H9 (cell line): ENCODE data around the gene CRAMP1. TPM values are rescaled to one million over a fixed set of nuclear protein-coding genes. Genes with fewer than 3 reads are reported as not detected.

Experiments
- DNase-seq: peaks from one replicate; pipeline ENCODE4 v3.0.0-alpha.2; 2017
- H2AFZ ChIP-seq: one replicate; pipeline ENCODE4 v1.6.1; 2013; ENCODE audit warnings: mild to moderate bottlenecking, low read length, control low read depth, moderate library complexity
- H2AK5ac ChIP-seq: 2 replicates; pipeline ENCODE4 v1.6.1; 2013; ENCODE audit warnings: low read length, control low read depth, mixed read lengths; ENCODE audit not compliant: insufficient read length
- H2BK120ac ChIP-seq: one replicate; pipeline ENCODE4 v1.6.1; 2013; ENCODE audit warnings: low read depth, mild to moderate bottlenecking, low read length, control low read depth, inconsistent platforms; ENCODE audit not compliant: poor library complexity, severe bottlenecking
- H2BK12ac ChIP-seq: 2 replicates; pipeline ENCODE4 v1.6.1; 2013; ENCODE audit warnings: low read length, control low read depth, mixed read lengths, low read depth; ENCODE audit not compliant: insufficient read length
- H2BK15ac ChIP-seq: 2 replicates; pipeline ENCODE4 v1.6.1; 2013; ENCODE audit warnings: low read depth, low read length, control low read depth
- H2BK20ac ChIP-seq: one replicate; pipeline ENCODE4 v1.6.1; 2013; ENCODE audit warnings: low read depth, mild to moderate bottlenecking, low read length, control low read depth, inconsistent platforms; ENCODE audit not compliant: poor library complexity, severe bottlenecking
- H2BK5ac ChIP-seq: 2 replicates; pipeline ENCODE4 v1.6.1; 2013; ENCODE audit warnings: low read length, control low read depth, mixed read lengths; ENCODE audit not compliant: insufficient read length
- H3K14ac ChIP-seq: 2 replicates; pipeline ENCODE4 v1.6.1; 2013; ENCODE audit warnings: low read length, control low read depth; ENCODE audit not compliant: insufficient read depth
- H3K18ac ChIP-seq: 2 replicates; pipeline ENCODE4 v1.6.1; 2013; ENCODE audit warnings: low read depth, mild to moderate bottlenecking, mixed read lengths, low read length, control low read depth; ENCODE audit not compliant: insufficient read length
- H3K23ac ChIP-seq: 2 replicates; pipeline ENCODE4 v1.6.1; 2013; ENCODE audit warnings: low read length, control low read depth, mixed read lengths, low read depth; ENCODE audit not compliant: insufficient read length
- H3K23me2 ChIP-seq: 2 replicates; pipeline ENCODE4 v1.6.1; 2013; ENCODE audit warnings: low read depth, mild to moderate bottlenecking, mixed read lengths, low read length, control low read depth; ENCODE audit not compliant: insufficient read length, poor library complexity, severe bottlenecking
- H3K27ac ChIP-seq: 2 replicates; pipeline ENCODE4 v1.5.1; 2013; ENCODE audit warnings: low read length, control low read depth, mixed read lengths, low read depth; ENCODE audit not compliant: insufficient read length
- H3K27me3 ChIP-seq: 2 replicates; pipeline ENCODE4 v1.6.1; 2013; ENCODE audit warnings: low read length, control low read depth, inconsistent platforms; ENCODE audit not compliant: insufficient read depth
- H3K4ac ChIP-seq: 2 replicates; pipeline ENCODE4 v1.6.1; 2013; ENCODE audit warnings: low read depth, mild to moderate bottlenecking, control low read depth, inconsistent platforms, low read length, moderate library complexity
- H3K4me1 ChIP-seq: 2 replicates; pipeline ENCODE4 v1.6.1; 2013; ENCODE audit warnings: low read length, control low read depth, inconsistent platforms; ENCODE audit not compliant: insufficient read depth
- H3K4me2 ChIP-seq: 2 replicates; pipeline ENCODE4 v1.6.1; 2013; ENCODE audit warnings: low read length, control low read depth, mixed read lengths; ENCODE audit not compliant: insufficient read length, insufficient read depth
- H3K56ac ChIP-seq: 2 replicates; pipeline ENCODE4 v1.6.1; 2013; ENCODE audit warnings: low read depth, mild to moderate bottlenecking, mixed read lengths, low read length, control low read depth; ENCODE audit not compliant: insufficient read length
- H3K79me1 ChIP-seq: 2 replicates; pipeline ENCODE4 v1.6.1; 2013; ENCODE audit warnings: low read depth, mild to moderate bottlenecking, moderate library complexity, low read length, control low read depth, inconsistent platforms; ENCODE audit not compliant: insufficient read depth, poor library complexity, severe bottlenecking
- H3K79me2 ChIP-seq: 2 replicates; pipeline ENCODE4 v1.6.1; 2013; ENCODE audit warnings: low read length, control low read depth, inconsistent platforms; ENCODE audit not compliant: insufficient read depth
- H3K9ac ChIP-seq: 2 replicates; pipeline ENCODE4 v1.6.1; 2013; ENCODE audit warnings: low read length, control low read depth, mixed read lengths; ENCODE audit not compliant: insufficient read length; ENCODE audit errors: extremely low read depth
- H3K9me3 ChIP-seq: one replicate; pipeline ENCODE4 v1.6.1; 2013; ENCODE audit warnings: low read depth, low read length, inconsistent platforms; ENCODE audit not compliant: control insufficient read depth
- H3T11ph ChIP-seq: one replicate; pipeline ENCODE4 v1.6.1; 2013; ENCODE audit warnings: mild to moderate bottlenecking, low read length, control low read depth, inconsistent platforms
- H4K20me1 ChIP-seq: one replicate; pipeline ENCODE4 v1.6.1; 2013; ENCODE audit not compliant: control insufficient read depth, insufficient read length, insufficient read depth
- H4K5ac ChIP-seq: 2 replicates; pipeline ENCODE4 v1.6.1; 2013; ENCODE audit warnings: low read depth, mild to moderate bottlenecking, mixed read lengths, low read length, control low read depth; ENCODE audit not compliant: insufficient read length
- H4K8ac ChIP-seq: replicated peaks from 2 replicates; pipeline ENCODE4 v1.6.1; 2013; ENCODE audit warnings: low read length, control low read depth, mixed read lengths, low read depth; ENCODE audit not compliant: insufficient read length
- H4K91ac ChIP-seq: 2 replicates; pipeline ENCODE4 v1.6.1; 2013; ENCODE audit warnings: low read depth, mild to moderate bottlenecking, moderate library complexity, mixed read lengths, low read length, control low read depth; ENCODE audit not compliant: insufficient read length
- H3K27ac Mint-ChIP-seq, 3 experiments: 2 replicates in 2 of 3; 3 replicates in 1 of 3; pipeline ENCODE4 v1.8.0; 2020 to 2021; ENCODE audit warnings: mixed read lengths in 3 of 3, mild to moderate bottlenecking in 1 of 3, moderate library complexity in 1 of 3
- H3K27me3 Mint-ChIP-seq: 2 replicates; pipeline ENCODE4 v1.8.0; 2021; ENCODE audit warnings: low read depth, mild to moderate bottlenecking, moderate library complexity, mixed read lengths
- H3K36me3 Mint-ChIP-seq, 3 experiments: 2 replicates in 2 of 3; 3 replicates in 1 of 3; pipeline ENCODE4 v1.8.0; 2020 to 2021; ENCODE audit warnings: low read depth in 3 of 3, mixed read lengths in 3 of 3; ENCODE audit not compliant: insufficient read depth in 1 of 3
- H3K4me1 Mint-ChIP-seq, 2 experiments: 2 replicates each; pipeline ENCODE4 v1.8.0; 2020; ENCODE audit warnings: mixed read lengths in 2 of 2
- H3K4me3 Mint-ChIP-seq, 2 experiments: 2 replicates in 1 of 2; 3 replicates in 1 of 2; pipeline ENCODE4 v1.8.0; 2020 to 2021; ENCODE audit warnings: mild to moderate bottlenecking in 2 of 2, mixed read lengths in 2 of 2, moderate library complexity in 1 of 2
- H3K9me3 Mint-ChIP-seq, 2 experiments: 2 replicates in 1 of 2; 3 replicates in 1 of 2; pipeline ENCODE4 v1.8.0; 2020; ENCODE audit warnings: mild to moderate bottlenecking in 2 of 2, mixed read lengths in 2 of 2, moderate library complexity in 1 of 2
- CTCF ChIP-seq: fragments of 200-600 bp; sonication (generic); conservative IDR thresholded peaks from 3 replicates; pipeline ENCODE4 v1.8.0; 2021; ENCODE audit warnings: antibody characterized with exemption, mild to moderate bottlenecking
- WGBS: extraction: QIAGEN DNeasy Blood & Tissue Kit; methylation state at CpG from one replicate; pipeline ENCODE4 v1.1.7; 2013; ENCODE audit warnings: missing lambda C conversion rate, low lambda C conversion rate, mixed read lengths; ENCODE audit not compliant: insufficient read length; ENCODE audit errors: extremely low coverage; 5-methylcytosine and 5-hydroxymethylcytosine counted together
- total RNA-seq: library from RNA; stranded (reverse); gene quantifications from 2 replicates; pipeline ENCODE4 v1.2.1, GENCODE V29; 2021

The CRAMP1 gene
- total RNA-seq, 1 experiment from 2014 or later, result 46.2 TPM

- no peak for TF ChIP-seq CTCF
- no peak overlapping the region for H3K27ac Mint-ChIP-seq
- Histone ChIP-seq H3K18ac (no peak overlapping the region), H3K23ac (no peak overlapping the region), H3K27ac (no peak overlapping the region), H3K9me3 (no peaks in the 10 kb centered on the region), H3K56ac (no peak overlapping the region), H3K79me1 (peaks cover 3% of the 10 kb centered on the region), H2BK15ac (no peak overlapping the region), H3K4me2 (no peak overlapping the region), H4K91ac (no peak overlapping the region), H4K20me1 (no peaks in the 10 kb centered on the region), H4K8ac (no peak overlapping the region), H3K14ac (no peak overlapping the region), H2AK5ac (no peak overlapping the region), H3K4ac (no peak overlapping the region), H2BK12ac (no peak overlapping the region), H2BK20ac (no peak overlapping the region), H3K9ac (no peak overlapping the region), H4K5ac (no peak overlapping the region), H2BK5ac (no peak overlapping the region), H2BK120ac (no peak overlapping the region), H3K4me1 (no peaks in the 10 kb centered on the region; the same call in 1 of the 2 replicates), H3K27me3 (no peaks in the 10 kb centered on the region; the same call in 1 of the 2 replicates), H3K79me2 (peaks cover 24% of the 10 kb centered on the region; the same call in 1 of the 2 replicates), H3T11ph (no peak overlapping the region), H2AFZ (no peak overlapping the region), H3K23me2 (no peaks in the 10 kb centered on the region)
- no peak for DNase-seq
- H3K4me3 Mint-ChIP-seq, result no peak overlapping the region
- no peaks in the 10 kb centered on the region for H3K9me3 Mint-ChIP-seq
- no peaks in the 10 kb centered on the region for H3K27me3 Mint-ChIP-seq
- WGBS, result no CpG with 5 or more reads among the region's 21 CpGs
- H3K4me1 Mint-ChIP-seq, result no peaks in the 10 kb centered on the region
- H3K36me3 Mint-ChIP-seq, result peaks cover 39 to 95% (median 91%) of the 10 kb centered on the region in 3 experiments
These were observed 79.8 kb downstream of the CRAMP1 start for GRCh38 chr16:1691956-1692355.
